WTC11 (cell line): ENCODE data around the gene SUGT1. TPM values are rescaled to one million over a fixed set of nuclear protein-coding genes. Genes with fewer than 3 reads are reported as not detected.

Experiments
- ATAC-seq: fragments of 200-7000 bp; cut with Tn5 transposase; 2 replicates; pipeline ENCODE4 v1.10.0; 2021; ENCODE audit warnings: mild to moderate bottlenecking, moderate library complexity
- CTCF ChIA-PET: fragments of 300-600 bp; sonication (Branson Sonifier 250); formaldehyde crosslinking; loops from one replicate; lab custom pipeline; 2021; ENCODE audit warnings: antibody characterized with exemption; lab: Charles Lee
- POLR2A ChIA-PET: fragments of 350-600 bp; sonication (Branson Sonifier 250); formaldehyde crosslinking; loops from one replicate; lab custom pipeline; 2021; ENCODE audit warnings: antibody characterized with exemption; lab: Charles Lee
- DNase-seq: peaks from one replicate; pipeline ENCODE4 v3.0.0; 2021; ENCODE audit warnings: low spot score
- H3K27ac Mint-ChIP-seq: 2 replicates; pipeline ENCODE4 v1.8.0; 2021; ENCODE audit warnings: mixed read lengths
- H3K27me3 Mint-ChIP-seq: 2 replicates; pipeline ENCODE4 v1.8.0; 2021; ENCODE audit warnings: low read depth, mild to moderate bottlenecking, moderate library complexity, mixed read lengths
- H3K36me3 Mint-ChIP-seq: 2 replicates; pipeline ENCODE4 v1.8.0; 2021; ENCODE audit warnings: mixed read lengths
- H3K4me1 Mint-ChIP-seq: 2 replicates; pipeline ENCODE4 v1.8.0; 2022; ENCODE audit warnings: mixed read lengths
- H3K4me3 Mint-ChIP-seq: 2 replicates; pipeline ENCODE4 v1.8.0; 2021; ENCODE audit warnings: mild to moderate bottlenecking, moderate library complexity, mixed read lengths
- H3K9me3 Mint-ChIP-seq: 2 replicates; pipeline ENCODE4 v1.8.0; 2021; ENCODE audit warnings: mixed read lengths
- ARID4B ChIP-seq: sonication (generic); formaldehyde crosslinking; IDR thresholded peaks from 2 replicates; pipeline ENCODE4 v1.8.0; 2023; ENCODE audit warnings: missing genetic modification reagents, mild to moderate bottlenecking, borderline replicate concordance
- CBFB ChIP-seq: sonication (generic); formaldehyde crosslinking; IDR thresholded peaks from 2 replicates; pipeline ENCODE4 v1.8.1; 2022; ENCODE audit warnings: mild to moderate bottlenecking, low read depth, missing genetic modification reagents
- E2F1 ChIP-seq: sonication (generic); formaldehyde crosslinking; IDR thresholded peaks from 2 replicates; pipeline ENCODE4 v1.8.0; 2022; ENCODE audit warnings: mild to moderate bottlenecking, missing genetic modification reagents
- E2F5 ChIP-seq: sonication (generic); formaldehyde crosslinking; IDR thresholded peaks from 2 replicates; pipeline ENCODE4 v1.8.1; 2022; ENCODE audit warnings: mild to moderate bottlenecking, moderate library complexity, missing genetic modification reagents
- ESRRA ChIP-seq: sonication (generic); formaldehyde crosslinking; IDR thresholded peaks from 2 replicates; pipeline ENCODE4 v1.8.1; 2022; ENCODE audit warnings: mild to moderate bottlenecking, missing genetic modification reagents, borderline replicate concordance
- ETV6 ChIP-seq: sonication (generic); formaldehyde crosslinking; IDR thresholded peaks from 2 replicates; pipeline ENCODE4 v1.8.1; 2022; ENCODE audit warnings: mild to moderate bottlenecking, missing genetic modification reagents
- FOXJ3 ChIP-seq: sonication (generic); formaldehyde crosslinking; IDR thresholded peaks from 2 replicates; pipeline ENCODE4 v1.9.0; 2021; ENCODE audit warnings: missing genetic modification reagents, mild to moderate bottlenecking, borderline replicate concordance
- FOXP1 ChIP-seq: sonication (generic); formaldehyde crosslinking; IDR thresholded peaks from 2 replicates; pipeline ENCODE4 v1.8.0; 2022; ENCODE audit warnings: missing genetic modification reagents, mild to moderate bottlenecking, moderate library complexity, borderline replicate concordance
- IRF1 ChIP-seq: sonication (generic); formaldehyde crosslinking; IDR thresholded peaks from 2 replicates; pipeline ENCODE4 v1.8.0; 2023; ENCODE audit warnings: missing genetic modification reagents
- IRF2 ChIP-seq: sonication (generic); formaldehyde crosslinking; IDR thresholded peaks from 2 replicates; pipeline ENCODE4 v1.8.0; 2022; ENCODE audit warnings: low read depth, missing genetic modification reagents, borderline replicate concordance
- NFE2L1 ChIP-seq: sonication (generic); formaldehyde crosslinking; IDR thresholded peaks from 2 replicates; pipeline ENCODE4 v1.8.1; 2023; ENCODE audit warnings: missing genetic modification reagents
- OVOL2 ChIP-seq: fragments of 250-450 bp; sonication (Bioruptor Pico); IDR thresholded peaks from 2 replicates; pipeline ENCODE4 v1.9.0; 2021; ENCODE audit warnings: mild to moderate bottlenecking, borderline replicate concordance
- RELA ChIP-seq: sonication (generic); formaldehyde crosslinking; IDR thresholded peaks from 2 replicates; pipeline ENCODE4 v1.8.1; 2022; ENCODE audit warnings: missing genetic modification reagents, mild to moderate bottlenecking, borderline replicate concordance
- SMAD3 ChIP-seq: sonication (generic); formaldehyde crosslinking; IDR thresholded peaks from 2 replicates; pipeline ENCODE4 v1.8.0; 2022; ENCODE audit warnings: missing genetic modification reagents, mild to moderate bottlenecking, borderline replicate concordance
- TCF7 ChIP-seq: sonication (generic); formaldehyde crosslinking; IDR thresholded peaks from 2 replicates; pipeline ENCODE4 v1.8.0; 2022; ENCODE audit warnings: mild to moderate bottlenecking, low read depth, missing genetic modification reagents, moderate library complexity
- TEAD4 ChIP-seq: sonication (generic); formaldehyde crosslinking; IDR thresholded peaks from 2 replicates; pipeline ENCODE4 v1.8.0; 2022; ENCODE audit warnings: mild to moderate bottlenecking, missing genetic modification reagents
- TP53 ChIP-seq: sonication (generic); formaldehyde crosslinking; IDR thresholded peaks from 2 replicates; pipeline ENCODE4 v1.8.1; 2023; ENCODE audit warnings: mild to moderate bottlenecking, missing genetic modification reagents
- USF2 ChIP-seq: sonication (generic); formaldehyde crosslinking; IDR thresholded peaks from 2 replicates; pipeline ENCODE4 v1.8.1; 2023; ENCODE audit warnings: mild to moderate bottlenecking, missing genetic modification reagents, moderate library complexity
- ZBTB21 ChIP-seq: sonication (generic); formaldehyde crosslinking; IDR thresholded peaks from 2 replicates; pipeline ENCODE4 v1.8.1; 2023; ENCODE audit warnings: mild to moderate bottlenecking, missing genetic modification reagents, borderline replicate concordance
- ZNF138 ChIP-seq: sonication (generic); formaldehyde crosslinking; conservative IDR thresholded peaks from 2 replicates; pipeline ENCODE4 v1.8.1; 2022; ENCODE audit warnings: mild to moderate bottlenecking, moderate library complexity, missing genetic modification reagents
- ZNF219 ChIP-seq: sonication (generic); formaldehyde crosslinking; IDR thresholded peaks from 2 replicates; pipeline ENCODE4 v1.8.0; 2023; ENCODE audit warnings: missing genetic modification reagents, mild to moderate bottlenecking, borderline replicate concordance
- ZNF423 ChIP-seq: fragments of 250-450 bp; sonication (Bioruptor Pico); IDR thresholded peaks from 2 replicates; pipeline ENCODE4 v2.1.2; 2022; ENCODE audit warnings: mild to moderate bottlenecking, moderate library complexity
- ZNF512 ChIP-seq: sonication (generic); formaldehyde crosslinking; IDR thresholded peaks from 2 replicates; pipeline ENCODE4 v1.8.1; 2022; ENCODE audit warnings: missing genetic modification reagents, borderline replicate concordance
- total RNA-seq: library from RNA; stranded (reverse); gene quantifications from 3 replicates; pipeline ENCODE4 v1.2.3, GENCODE V29; 2021

SUGT1 gene
- total RNA-seq, 1 experiment from 2014 or later, result 76.3 TPM

- TF ChIP-seq E2F5 (CRISPR knock-in tag) (no peak), ESRRA (CRISPR knock-in tag) (no peak), NFE2L1 (no peak), RELA (CRISPR knock-in tag) (no peak), ZNF219 (CRISPR knock-in tag) (no peak), ZBTB21 (no peak)
Observed at GRCh38 chr13:52746141-52746540, 93.5 kb downstream of the SUGT1 start (continued).

GRCh38 chr13:52749419-52749818 lies 96.8 kb downstream of the SUGT1 start:
- CTCF ChIA-PET, result no interaction called here
- no peaks in the 10 kb centered on the region for H3K4me1 Mint-ChIP-seq
- H3K9me3 Mint-ChIP-seq, result 0 out of 2 replicates have a peak, but pooled peaks cover 4% of the 10 kb centered on the region
- H3K27me3 Mint-ChIP-seq, result peaks cover 3% of the 10 kb centered on the region; the same call in 1 of the 2 replicates
- POLR2A ChIA-PET, result no interaction called here
- no peak overlapping the region for H3K4me3 Mint-ChIP-seq
- TF ChIP-seq IRF2 (no peak), OVOL2 (CRISPR knock-in tag) (no peak), ZNF512 (no peak), ARID4B (CRISPR knock-in tag) (no peak), TEAD4 (CRISPR knock-in tag) (no peak), ZNF138 (no peak), TCF7 (CRISPR knock-in tag) (no peak), E2F1 (CRISPR knock-in tag) (no peak), TP53 (CRISPR knock-in tag) (no peak), NFE2L1 (no peak), USF2 (no peak), IRF1 (CRISPR knock-in tag) (no peak), SMAD3 (CRISPR knock-in tag) (no peak), FOXP1 (no peak), CBFB (CRISPR knock-in tag) (no peak), ETV6 (CRISPR knock-in tag) (no peak), FOXJ3 (no peak), ZNF423 (CRISPR knock-in tag) (no peak)
- no peak overlapping the region for H3K27ac Mint-ChIP-seq
- H3K36me3 Mint-ChIP-seq, result no peaks in the 10 kb centered on the region
- ATAC-seq (no peak), DNase-seq (no peak)
